ENCODE results near the gene KIF18B.

KIF18B gene

DNA sequence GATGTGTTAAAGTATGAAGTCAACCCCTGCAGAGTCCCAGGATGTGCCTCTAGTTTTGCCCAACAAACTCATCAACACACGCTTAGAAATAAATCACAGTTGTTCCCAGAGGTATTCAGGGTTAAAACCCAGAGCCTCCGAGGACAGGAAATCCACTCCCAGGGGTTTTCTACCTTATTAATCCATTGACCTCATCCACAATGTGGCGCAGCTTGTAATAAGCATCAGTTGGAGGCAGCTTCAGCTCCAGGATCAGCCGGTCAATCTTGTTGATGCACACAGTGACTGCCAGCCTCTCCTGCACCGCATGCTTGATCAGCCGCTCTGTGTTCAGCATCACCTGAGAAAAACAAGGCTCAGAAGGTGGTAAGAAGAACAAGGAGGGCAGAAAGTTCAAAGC, 71.8 kb downstream of the KIF18B start:
- no peak for DNase-seq (ENCODE audit: low read depth)

Data from stimulated activated CD8-positive, alpha-beta memory T cell treated with anti-CD3 and anti-CD28 coated beads, Interleukin-12 subunit alpha, Interleukin-12 subunit beta, amount 100 ng/mL, for 4 hours (primary cell).